B cell (primary cell): ENCODE measurements around the gene ZNF575. TPM values are rescaled to one million over a fixed set of nuclear protein-coding genes. Genes with fewer than 3 reads are reported as not detected.

Experiments
- ATAC-seq: fragments of 200-7000 bp; cut with Tn5 transposase; one replicate; pipeline ENCODE4 v1.10.0; 2021; ENCODE audit warnings: low read depth, mild to moderate bottlenecking, moderate number of reproducible peaks, moderate library complexity
- CTCF ChIA-PET: fragments of 350-600 bp; sonication (Branson Sonifier 250); formaldehyde crosslinking; loops from one replicate; lab custom pipeline; 2021; ENCODE audit warnings: antibody characterized with exemption, inconsistent platforms; lab: Charles Lee
- POLR2A ChIA-PET: fragments of 350-600 bp; sonication (Branson Sonifier 250); formaldehyde crosslinking; loops from one replicate; lab custom pipeline; 2021; ENCODE audit warnings: antibody characterized with exemption; lab: Charles Lee
- DNase-seq: peaks from one replicate; pipeline ENCODE4 v3.0.0; 2013
- H2AFZ ChIP-seq: 2 replicates; pipeline ENCODE4 v1.6.1; 2012; ENCODE audit warnings: mild to moderate bottlenecking, low read depth, low read length; ENCODE audit not compliant: insufficient read depth, poor library complexity, severe bottlenecking
- H3K27ac ChIP-seq, 2 donors: 1 replicate in 1 of 2; 2 replicates in 1 of 2; pipeline ENCODE4 v1.5.1; 2012 to 2013; ENCODE audit warnings: low read length in 2 of 2, mild to moderate bottlenecking in 2 of 2, moderate library complexity in 1 of 2
- H3K27me3 ChIP-seq, 4 experiments: fragments of 200-600 bp in 1 of 4; sonication (generic) in 1 of 4; replicated peaks in 1 of 4; 1 replicate in 2 of 4; 2 replicates in 2 of 4; pipeline versions ENCODE4 v1.6.1 to v1.7.0; 2013 to 2016; ENCODE audit warnings: low read length in 3 of 4, mild to moderate bottlenecking in 2 of 4, mixed read lengths in 1 of 4, moderate library complexity in 1 of 4; ENCODE audit not compliant: insufficient read depth in 4 of 4, control insufficient read depth in 3 of 4; ENCODE audit errors: control extremely low read depth in 1 of 4
- H3K36me3 ChIP-seq, 2 experiments: replicated peaks in 1 of 2; 1 replicate in 1 of 2; 2 replicates in 1 of 2; pipeline versions ENCODE4 v1.6.1 to v1.7.1; 2013; ENCODE audit warnings: low read length in 1 of 2; ENCODE audit not compliant: insufficient read depth in 2 of 2, control insufficient read depth in 1 of 2; ENCODE audit errors: control extremely low read depth in 1 of 2, extremely low read depth in 1 of 2
- H3K4me1 ChIP-seq, 2 donors: fragments of 200-600 bp in 1 of 2; sonication (generic) in 1 of 2; 1 replicate in 1 of 2; 2 replicates in 1 of 2; pipeline versions ENCODE4 v1.5.1 to v1.6.1; 2013 to 2017; ENCODE audit warnings: low read length in 2 of 2; ENCODE audit not compliant: control insufficient read depth in 2 of 2, insufficient read depth in 2 of 2
- H3K4me2 ChIP-seq: replicated peaks from 2 replicates; pipeline ENCODE3; 2012; ENCODE audit warnings: mild to moderate bottlenecking, low read depth, low read length; ENCODE audit not compliant: poor library complexity, severe bottlenecking
- H3K4me3 ChIP-seq, 5 experiments: fragments of 200-600 bp in 1 of 5; sonication (generic) in 1 of 5; 1 replicate in 3 of 5; 2 replicates in 2 of 5; pipeline versions ENCODE4 v1.5.1 to v1.7.0; 2011 to 2016; ENCODE audit warnings: low read length in 4 of 5, mild to moderate bottlenecking in 4 of 5, low read depth in 2 of 5, control low read depth in 1 of 5, moderate library complexity in 1 of 5; ENCODE audit not compliant: insufficient read depth in 1 of 5; ENCODE audit errors: control extremely low read depth in 1 of 5, extremely low read depth in 1 of 5
- H3K79me2 ChIP-seq: fragments of 200-600 bp; sonication (generic); one replicate; pipeline ENCODE4 v1.6.0; 2016; ENCODE audit warnings: low read length; ENCODE audit not compliant: control insufficient read depth, insufficient read depth
- H3K9ac ChIP-seq: fragments of 200-600 bp; sonication (generic); 2 replicates; pipeline ENCODE4 v1.6.1; 2017; ENCODE audit warnings: mild to moderate bottlenecking, low read length, moderate library complexity
- H3K9me3 ChIP-seq, 3 donors: one replicate each; pipeline versions ENCODE4 v1.6.1 to v1.7.1; 2013; ENCODE audit warnings: low read length in 2 of 3; ENCODE audit not compliant: control insufficient read depth in 2 of 3, insufficient read depth in 1 of 3; ENCODE audit errors: control extremely low read depth in 1 of 3
- H4K20me1 ChIP-seq: 2 replicates; pipeline ENCODE4 v1.6.0; 2012; ENCODE audit warnings: mild to moderate bottlenecking, low read length; ENCODE audit not compliant: insufficient read depth, control insufficient read depth, poor library complexity, severe bottlenecking
- H3K27ac Mint-ChIP-seq: one replicate; pipeline ENCODE4 v1.8.0; 2021; ENCODE audit warnings: mixed read lengths
- H3K27me3 Mint-ChIP-seq: one replicate; pipeline ENCODE4 v1.8.0; 2021; ENCODE audit warnings: mixed read lengths
- H3K4me1 Mint-ChIP-seq: one replicate; pipeline ENCODE4 v1.8.0; 2021; ENCODE audit warnings: mixed read lengths
- H3K4me3 Mint-ChIP-seq: one replicate; pipeline ENCODE4 v1.8.0; 2021; ENCODE audit warnings: mixed read lengths
- H3K9me3 Mint-ChIP-seq: one replicate; pipeline ENCODE4 v1.8.0; 2022; ENCODE audit warnings: mixed read lengths; ENCODE audit not compliant: insufficient read depth
- EZH2 ChIP-seq: IDR thresholded peaks from 2 replicates; pipeline ENCODE4 v1.6.1; 2012; ENCODE audit warnings: borderline replicate concordance, low read depth, mild to moderate bottlenecking, moderate library complexity, low read length; ENCODE audit not compliant: insufficient read depth, poor library complexity, severe bottlenecking
- WGBS: methylation state at CpG from one replicate; pipeline ENCODE4 v1.1.5; 2013; ENCODE audit warnings: missing lambda C conversion rate; ENCODE audit not compliant: insufficient coverage; 5-methylcytosine and 5-hydroxymethylcytosine counted together
- intact Hi-C: fragments of 100-400 bp; cut with micrococcal nuclease; formaldehyde crosslinking; loops from one replicate; pipeline ENCODE4 v1.10.0; 2022
- polyA plus RNA-seq: library from polyadenylated mRNA; depleted of rRNA; stranded (reverse); fragments of >200 nt; gene quantifications from 2 replicates; pipeline ENCODE4 v1.2.3, GENCODE V29; 2012
- total RNA-seq, 2 donors: library from RNA; stranded (reverse); fragments of 120-200 nt in 1 of 2; gene quantifications; 1 replicate in 1 of 2; 2 replicates in 1 of 2; pipeline versions ENCODE4 v1.2.3 to v1.2.4, GENCODE V29; 2013 to 2022
- TF ChIP-seq, protein P1 (sequence below): fragments of 200-600 bp; IDR thresholded peaks from one replicate; pipeline ENCODE4 v1.8.0; 2022; ENCODE audit warnings: antibody characterized with exemption, mild to moderate bottlenecking

Gene ZNF575
- total and polyA plus RNA-seq, 2 donors (not counting 1 experiment from before 2014, with no cell fraction given) = 2.3 to 4.0 TPM

DNA sequence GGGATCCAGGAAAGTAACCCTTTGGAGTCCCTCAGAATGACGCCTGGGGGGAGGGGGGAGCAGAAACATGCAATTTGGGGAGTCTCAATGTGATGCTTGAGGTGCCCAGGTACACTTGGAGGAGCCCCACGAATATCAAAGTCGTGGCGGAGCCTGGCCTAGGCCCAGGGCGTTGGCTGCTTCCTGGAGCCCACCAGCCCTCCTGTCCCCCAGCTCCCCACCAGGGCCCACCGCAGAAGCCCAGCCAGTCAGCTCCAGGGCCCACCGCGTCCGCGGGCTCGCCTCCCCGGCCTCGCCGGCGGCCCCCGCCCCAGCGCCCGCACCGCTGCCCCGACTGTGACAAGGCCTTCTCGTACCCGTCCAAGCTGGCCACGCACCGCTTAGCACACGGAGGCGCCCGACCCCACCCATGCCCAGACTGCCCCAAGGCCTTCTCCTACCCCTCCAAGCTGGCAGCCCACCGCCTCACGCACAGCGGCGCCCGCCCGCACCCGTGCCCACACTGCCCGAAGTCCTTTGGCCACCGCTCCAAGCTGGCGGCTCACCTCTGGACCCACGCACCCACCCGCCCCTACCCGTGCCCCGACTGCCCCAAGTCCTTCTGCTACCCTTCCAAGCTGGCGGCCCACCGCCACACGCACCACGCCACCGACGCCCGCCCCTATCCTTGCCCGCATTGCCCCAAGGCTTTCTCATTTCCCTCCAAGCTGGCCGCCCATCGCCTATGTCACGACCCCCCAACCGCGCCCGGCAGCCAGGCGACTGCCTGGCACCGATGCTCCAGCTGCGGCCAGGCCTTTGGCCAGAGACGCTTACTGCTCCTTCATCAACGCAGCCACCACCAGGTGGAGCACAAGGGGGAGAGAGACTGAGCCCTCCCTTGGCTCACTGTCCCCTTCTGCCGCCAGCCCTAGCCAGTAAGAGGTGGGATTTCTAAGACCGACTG, 2.1 kb downstream of the ZNF575 start:
- Histone ChIP-seq H3K79me2 (no peaks in the 10 kb centered on the region), H3K27me3 (no peaks in the 10 kb centered on the region), H3K4me1 (peaks cover 5 to 28% of the 10 kb centered on the region in 2 donors), H3K9me3 (peaks cover 0 to 10% (median 2%) of the 10 kb centered on the region in 3 donors), H3K36me3 (peaks cover 0 to 13% of the 10 kb centered on the region in 2 experiments), H3K4me3 (no peak overlapping the region), H3K9ac (no peak overlapping the region), H3K27ac (peak overlapping the region in 1 of 2 donors; percentile 25), H3K4me2 (peak overlapping the region; percentile 93), H4K20me1 (no peaks in the 10 kb centered on the region), H2AFZ (no peak overlapping the region)
- DNase-seq = peak; percentile 62
- H3K27ac Mint-ChIP-seq = peak overlapping the region; percentile 70
- 90% methylated on average over 52 of the region's 62 CpGs for WGBS
- H3K9me3 Mint-ChIP-seq = peaks cover 7% of the 10 kb centered on the region
- POLR2A ChIA-PET = interaction anchor here (0.6 kb wide), 1 partner anchor 28 kb away, joined by 5 read pairs; no protein-coding TSS in a partner anchor
- intact Hi-C loops = loop anchor here (1.0 kb wide), 2 partner anchors 72 to 245 kb away; partner anchors contain the start of gene KCNN4
- H3K4me1 Mint-ChIP-seq = peaks cover 25% of the 10 kb centered on the region
- no peak for ATAC-seq
- CTCF ChIA-PET = interaction anchor here (0.9 to 7.5 kb wide), 12 partner anchors 16 to 274 kb away, joined by 3 to 74 read pairs (median 5); partner anchors contain the start of genes IRGQ, PINLYP, XRCC1 and ZNF576
- no peaks in the 10 kb centered on the region for H3K27me3 Mint-ChIP-seq
- no peak for TF ChIP-seq EZH2
- TF ChIP-seq, protein P1, sequence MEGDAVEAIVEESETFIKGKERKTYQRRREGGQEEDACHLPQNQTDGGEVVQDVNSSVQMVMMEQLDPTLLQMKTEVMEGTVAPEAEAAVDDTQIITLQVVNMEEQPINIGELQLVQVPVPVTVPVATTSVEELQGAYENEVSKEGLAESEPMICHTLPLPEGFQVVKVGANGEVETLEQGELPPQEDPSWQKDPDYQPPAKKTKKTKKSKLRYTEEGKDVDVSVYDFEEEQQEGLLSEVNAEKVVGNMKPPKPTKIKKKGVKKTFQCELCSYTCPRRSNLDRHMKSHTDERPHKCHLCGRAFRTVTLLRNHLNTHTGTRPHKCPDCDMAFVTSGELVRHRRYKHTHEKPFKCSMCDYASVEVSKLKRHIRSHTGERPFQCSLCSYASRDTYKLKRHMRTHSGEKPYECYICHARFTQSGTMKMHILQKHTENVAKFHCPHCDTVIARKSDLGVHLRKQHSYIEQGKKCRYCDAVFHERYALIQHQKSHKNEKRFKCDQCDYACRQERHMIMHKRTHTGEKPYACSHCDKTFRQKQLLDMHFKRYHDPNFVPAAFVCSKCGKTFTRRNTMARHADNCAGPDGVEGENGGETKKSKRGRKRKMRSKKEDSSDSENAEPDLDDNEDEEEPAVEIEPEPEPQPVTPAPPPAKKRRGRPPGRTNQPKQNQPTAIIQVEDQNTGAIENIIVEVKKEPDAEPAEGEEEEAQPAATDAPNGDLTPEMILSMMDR = peak; percentile 53
- H3K4me3 Mint-ChIP-seq = peak overlapping the region; percentile 91

- Histone ChIP-seq H3K9ac (no peak overlapping the region), H3K4me1 (peaks cover 0 to 9% of the 10 kb centered on the region in 2 donors), H3K4me2 (no peak overlapping the region), H3K36me3 (peaks cover 0 to 38% of the 10 kb centered on the region in 2 experiments), H2AFZ (no peak overlapping the region), H3K79me2 (no peaks in the 10 kb centered on the region), H3K9me3 (peaks cover 0 to 9% (median 2%) of the 10 kb centered on the region in 3 donors), H3K27ac (no peak overlapping the region), H3K4me3 (no peak overlapping the region), H3K27me3 (no peaks in the 10 kb centered on the region), H4K20me1 (no peaks in the 10 kb centered on the region)
- Mint-ChIP-seq H3K27me3 (no peaks in the 10 kb centered on the region), H3K4me3 (no peak overlapping the region), H3K4me1 (peaks cover 8% of the 10 kb centered on the region), H3K27ac (no peak overlapping the region), H3K9me3 (peaks cover 7% of the 10 kb centered on the region)
- ATAC-seq = no peak
- no peak for DNase-seq
- intact Hi-C loops = no loop called here
- TF ChIP-seq EZH2 = no peak
- TF ChIP-seq, protein P1 = no peak
- CTCF ChIA-PET = interaction anchor here (0.9 kb wide), 1 partner anchor 57 kb away, joined by 5 read pairs; the partner anchor contains the start of genes IRGQ and ZNF576
- POLR2A ChIA-PET = no interaction called here
Measured at GRCh38 chr19:43538922-43539321, 5.9 kb downstream of the ZNF575 start.
